B cell (primary cell): ENCODE results near the gene LIMCH1. TPM values are rescaled to one million over a fixed set of nuclear protein-coding genes. Genes with fewer than 3 reads are reported as not detected.
A peak's percentile ranks its signal among the peaks of the same experiment; 100 is the strongest.

Experiments used
- ATAC-seq: fragments of 200-7000 bp; cut with Tn5 transposase; one replicate; pipeline ENCODE4 v1.10.0; 2021; ENCODE audit warnings: low read depth, mild to moderate bottlenecking, moderate number of reproducible peaks, moderate library complexity
- CTCF ChIA-PET: fragments of 350-600 bp; sonication (Branson Sonifier 250); formaldehyde crosslinking; loops from one replicate; lab custom pipeline; 2021; ENCODE audit warnings: antibody characterized with exemption, inconsistent platforms; lab: Charles Lee
- POLR2A ChIA-PET: fragments of 350-600 bp; sonication (Branson Sonifier 250); formaldehyde crosslinking; loops from one replicate; lab custom pipeline; 2021; ENCODE audit warnings: antibody characterized with exemption; lab: Charles Lee
- DNase-seq: peaks from one replicate; pipeline ENCODE4 v3.0.0; 2013
- H2AFZ ChIP-seq: 2 replicates; pipeline ENCODE4 v1.6.1; 2012; ENCODE audit warnings: mild to moderate bottlenecking, low read depth, low read length; ENCODE audit not compliant: insufficient read depth, poor library complexity, severe bottlenecking
- H3K27ac ChIP-seq, 2 donors: 1 replicate in 1 of 2; 2 replicates in 1 of 2; pipeline ENCODE4 v1.5.1; 2012 to 2013; ENCODE audit warnings: low read length in 2 of 2, mild to moderate bottlenecking in 2 of 2, moderate library complexity in 1 of 2
- H3K27me3 ChIP-seq, 4 experiments: fragments of 200-600 bp in 1 of 4; sonication (generic) in 1 of 4; replicated peaks in 1 of 4; 1 replicate in 2 of 4; 2 replicates in 2 of 4; pipeline versions ENCODE4 v1.6.1 to v1.7.0; 2013 to 2016; ENCODE audit warnings: low read length in 3 of 4, mild to moderate bottlenecking in 2 of 4, mixed read lengths in 1 of 4, moderate library complexity in 1 of 4; ENCODE audit not compliant: insufficient read depth in 4 of 4, control insufficient read depth in 3 of 4; ENCODE audit errors: control extremely low read depth in 1 of 4
- H3K36me3 ChIP-seq, 2 experiments: replicated peaks in 1 of 2; 1 replicate in 1 of 2; 2 replicates in 1 of 2; pipeline versions ENCODE4 v1.6.1 to v1.7.1; 2013; ENCODE audit warnings: low read length in 1 of 2; ENCODE audit not compliant: insufficient read depth in 2 of 2, control insufficient read depth in 1 of 2; ENCODE audit errors: control extremely low read depth in 1 of 2, extremely low read depth in 1 of 2
- H3K4me1 ChIP-seq, 2 donors: fragments of 200-600 bp in 1 of 2; sonication (generic) in 1 of 2; 1 replicate in 1 of 2; 2 replicates in 1 of 2; pipeline versions ENCODE4 v1.5.1 to v1.6.1; 2013 to 2017; ENCODE audit warnings: low read length in 2 of 2; ENCODE audit not compliant: control insufficient read depth in 2 of 2, insufficient read depth in 2 of 2
- H3K4me2 ChIP-seq: replicated peaks from 2 replicates; pipeline ENCODE3; 2012; ENCODE audit warnings: mild to moderate bottlenecking, low read depth, low read length; ENCODE audit not compliant: poor library complexity, severe bottlenecking
- H3K4me3 ChIP-seq, 5 experiments: fragments of 200-600 bp in 1 of 5; sonication (generic) in 1 of 5; 1 replicate in 3 of 5; 2 replicates in 2 of 5; pipeline versions ENCODE4 v1.5.1 to v1.7.0; 2011 to 2016; ENCODE audit warnings: low read length in 4 of 5, mild to moderate bottlenecking in 4 of 5, low read depth in 2 of 5, control low read depth in 1 of 5, moderate library complexity in 1 of 5; ENCODE audit not compliant: insufficient read depth in 1 of 5; ENCODE audit errors: control extremely low read depth in 1 of 5, extremely low read depth in 1 of 5
- H3K79me2 ChIP-seq: fragments of 200-600 bp; sonication (generic); one replicate; pipeline ENCODE4 v1.6.0; 2016; ENCODE audit warnings: low read length; ENCODE audit not compliant: control insufficient read depth, insufficient read depth
- H3K9ac ChIP-seq: fragments of 200-600 bp; sonication (generic); 2 replicates; pipeline ENCODE4 v1.6.1; 2017; ENCODE audit warnings: mild to moderate bottlenecking, low read length, moderate library complexity
- H3K9me3 ChIP-seq, 3 donors: one replicate each; pipeline versions ENCODE4 v1.6.1 to v1.7.1; 2013; ENCODE audit warnings: low read length in 2 of 3; ENCODE audit not compliant: control insufficient read depth in 2 of 3, insufficient read depth in 1 of 3; ENCODE audit errors: control extremely low read depth in 1 of 3
- H4K20me1 ChIP-seq: 2 replicates; pipeline ENCODE4 v1.6.0; 2012; ENCODE audit warnings: mild to moderate bottlenecking, low read length; ENCODE audit not compliant: insufficient read depth, control insufficient read depth, poor library complexity, severe bottlenecking
- H3K27ac Mint-ChIP-seq: one replicate; pipeline ENCODE4 v1.8.0; 2021; ENCODE audit warnings: mixed read lengths
- H3K27me3 Mint-ChIP-seq: one replicate; pipeline ENCODE4 v1.8.0; 2021; ENCODE audit warnings: mixed read lengths
- H3K4me1 Mint-ChIP-seq: one replicate; pipeline ENCODE4 v1.8.0; 2021; ENCODE audit warnings: mixed read lengths
- H3K4me3 Mint-ChIP-seq: one replicate; pipeline ENCODE4 v1.8.0; 2021; ENCODE audit warnings: mixed read lengths
- H3K9me3 Mint-ChIP-seq: one replicate; pipeline ENCODE4 v1.8.0; 2022; ENCODE audit warnings: mixed read lengths; ENCODE audit not compliant: insufficient read depth
- EZH2 ChIP-seq: IDR thresholded peaks from 2 replicates; pipeline ENCODE4 v1.6.1; 2012; ENCODE audit warnings: borderline replicate concordance, low read depth, mild to moderate bottlenecking, moderate library complexity, low read length; ENCODE audit not compliant: insufficient read depth, poor library complexity, severe bottlenecking
- WGBS: methylation state at CpG from one replicate; pipeline ENCODE4 v1.1.5; 2013; ENCODE audit warnings: missing lambda C conversion rate; ENCODE audit not compliant: insufficient coverage; 5-methylcytosine and 5-hydroxymethylcytosine counted together
- intact Hi-C: fragments of 100-400 bp; cut with micrococcal nuclease; formaldehyde crosslinking; loops from one replicate; pipeline ENCODE4 v1.10.0; 2022
- polyA plus RNA-seq: library from polyadenylated mRNA; depleted of rRNA; stranded (reverse); fragments of >200 nt; gene quantifications from 2 replicates; pipeline ENCODE4 v1.2.3, GENCODE V29; 2012
- total RNA-seq, 2 donors: library from RNA; stranded (reverse); fragments of 120-200 nt in 1 of 2; gene quantifications; 1 replicate in 1 of 2; 2 replicates in 1 of 2; pipeline versions ENCODE4 v1.2.3 to v1.2.4, GENCODE V29; 2013 to 2022
- TF ChIP-seq, protein P1 (sequence below): fragments of 200-600 bp; IDR thresholded peaks from one replicate; pipeline ENCODE4 v1.8.0; 2022; ENCODE audit warnings: antibody characterized with exemption, mild to moderate bottlenecking

LIMCH1 gene
- total and polyA plus RNA-seq, 2 donors (not counting 1 experiment from before 2014, with no cell fraction given), result not detected

- TF ChIP-seq EZH2, result no peak
- TF ChIP-seq, protein P1, sequence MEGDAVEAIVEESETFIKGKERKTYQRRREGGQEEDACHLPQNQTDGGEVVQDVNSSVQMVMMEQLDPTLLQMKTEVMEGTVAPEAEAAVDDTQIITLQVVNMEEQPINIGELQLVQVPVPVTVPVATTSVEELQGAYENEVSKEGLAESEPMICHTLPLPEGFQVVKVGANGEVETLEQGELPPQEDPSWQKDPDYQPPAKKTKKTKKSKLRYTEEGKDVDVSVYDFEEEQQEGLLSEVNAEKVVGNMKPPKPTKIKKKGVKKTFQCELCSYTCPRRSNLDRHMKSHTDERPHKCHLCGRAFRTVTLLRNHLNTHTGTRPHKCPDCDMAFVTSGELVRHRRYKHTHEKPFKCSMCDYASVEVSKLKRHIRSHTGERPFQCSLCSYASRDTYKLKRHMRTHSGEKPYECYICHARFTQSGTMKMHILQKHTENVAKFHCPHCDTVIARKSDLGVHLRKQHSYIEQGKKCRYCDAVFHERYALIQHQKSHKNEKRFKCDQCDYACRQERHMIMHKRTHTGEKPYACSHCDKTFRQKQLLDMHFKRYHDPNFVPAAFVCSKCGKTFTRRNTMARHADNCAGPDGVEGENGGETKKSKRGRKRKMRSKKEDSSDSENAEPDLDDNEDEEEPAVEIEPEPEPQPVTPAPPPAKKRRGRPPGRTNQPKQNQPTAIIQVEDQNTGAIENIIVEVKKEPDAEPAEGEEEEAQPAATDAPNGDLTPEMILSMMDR, result no peak
- no peak overlapping the region for H3K9ac ChIP-seq
- H3K27ac Mint-ChIP-seq, result no peak overlapping the region
- peaks cover 1 to 4% (median 3%) of the 10 kb centered on the region in 3 donors for H3K9me3 ChIP-seq
- H3K36me3 ChIP-seq, result no peaks in the 10 kb centered on the region
- no peak for ATAC-seq
- ChIA-PET POLR2A (no interaction called here), CTCF (no interaction called here)
- H3K9me3 Mint-ChIP-seq, result peaks cover 8% of the 10 kb centered on the region
- H3K27me3 ChIP-seq, result peaks cover 0 to 7% (median 0%) of the 10 kb centered on the region in 4 experiments
- intact Hi-C loops, result no loop called here
- no peaks in the 10 kb centered on the region for H4K20me1 ChIP-seq
- no peak overlapping the region for H3K27ac ChIP-seq
- peaks cover 14% of the 10 kb centered on the region for H3K27me3 Mint-ChIP-seq
- H2AFZ ChIP-seq, result no peak overlapping the region
- H3K4me2 ChIP-seq, result no peak overlapping the region
- no peaks in the 10 kb centered on the region for H3K79me2 ChIP-seq
- 77% methylated on average over 3 of the region's 3 CpGs for WGBS
- H3K4me3 ChIP-seq, result no peak overlapping the region
- no peaks in the 10 kb centered on the region for H3K4me1 Mint-ChIP-seq
- no peaks in the 10 kb centered on the region for H3K4me1 ChIP-seq
- H3K4me3 Mint-ChIP-seq, result no peak overlapping the region
- no peak for DNase-seq
Measured at GRCh38 chr4:41728573-41728913, 190.6 kb downstream of the LIMCH1 start.

GRCh38 chr4:41731569-41732126, 193.7 kb downstream of the LIMCH1 start:
- H3K9ac ChIP-seq, result no peak overlapping the region
- POLR2A ChIA-PET, result no interaction called here
- peak overlapping the region; percentile 9 for H2AFZ ChIP-seq
- WGBS, result 35% methylated on average over 10 of the region's 12 CpGs
- Mint-ChIP-seq H3K4me1 (no peaks in the 10 kb centered on the region), H3K9me3 (peaks cover 3% of the 10 kb centered on the region), H3K4me3 (no peak overlapping the region), H3K27me3 (peaks cover 17% of the 10 kb centered on the region), H3K27ac (no peak overlapping the region)
- intact Hi-C loops, result no loop called here
- H3K27me3 ChIP-seq, result peaks cover 0 to 7% (median 0%) of the 10 kb centered on the region in 4 experiments
- no peaks in the 10 kb centered on the region for H4K20me1 ChIP-seq
- no peaks in the 10 kb centered on the region for H3K79me2 ChIP-seq
- no peak overlapping the region for H3K4me2 ChIP-seq
- H3K4me1 ChIP-seq, result no peaks in the 10 kb centered on the region
- H3K27ac ChIP-seq, result no peak overlapping the region
- H3K36me3 ChIP-seq, result no peaks in the 10 kb centered on the region
- TF ChIP-seq EZH2, result no peak
- TF ChIP-seq, protein P1, result no peak
- ATAC-seq, result no peak
- no peak for DNase-seq
- H3K9me3 ChIP-seq, result peaks cover 0 to 4% (median 0%) of the 10 kb centered on the region in 3 donors
- CTCF ChIA-PET, result no interaction called here
- H3K4me3 ChIP-seq, result no peak overlapping the region
